GM19023 (cell line): ENCODE data around the gene TRDMT1.

Experiments
- ATAC-seq: cut with Tn5 transposase; IDR thresholded peaks from one replicate; pipeline ENCODE4 v1.9.1; 2021; ENCODE audit warnings: mild to moderate bottlenecking, moderate library complexity; ENCODE audit not compliant: unreplicated experiment

TRDMT1 gene, protein sequence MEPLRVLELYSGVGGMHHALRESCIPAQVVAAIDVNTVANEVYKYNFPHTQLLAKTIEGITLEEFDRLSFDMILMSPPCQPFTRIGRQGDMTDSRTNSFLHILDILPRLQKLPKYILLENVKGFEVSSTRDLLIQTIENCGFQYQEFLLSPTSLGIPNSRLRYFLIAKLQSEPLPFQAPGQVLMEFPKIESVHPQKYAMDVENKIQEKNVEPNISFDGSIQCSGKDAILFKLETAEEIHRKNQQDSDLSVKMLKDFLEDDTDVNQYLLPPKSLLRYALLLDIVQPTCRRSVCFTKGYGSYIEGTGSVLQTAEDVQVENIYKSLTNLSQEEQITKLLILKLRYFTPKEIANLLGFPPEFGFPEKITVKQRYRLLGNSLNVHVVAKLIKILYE

GRCh38 chr10:17200912-17201793 lies at the start of gene TRDMT1:
TSS of gene TRDMT1 (minus strand) at chr10:17201672. CDS start at chr10:17201634, 38 bp downstream.
- peak; percentile 99 for ATAC-seq

DNA sequence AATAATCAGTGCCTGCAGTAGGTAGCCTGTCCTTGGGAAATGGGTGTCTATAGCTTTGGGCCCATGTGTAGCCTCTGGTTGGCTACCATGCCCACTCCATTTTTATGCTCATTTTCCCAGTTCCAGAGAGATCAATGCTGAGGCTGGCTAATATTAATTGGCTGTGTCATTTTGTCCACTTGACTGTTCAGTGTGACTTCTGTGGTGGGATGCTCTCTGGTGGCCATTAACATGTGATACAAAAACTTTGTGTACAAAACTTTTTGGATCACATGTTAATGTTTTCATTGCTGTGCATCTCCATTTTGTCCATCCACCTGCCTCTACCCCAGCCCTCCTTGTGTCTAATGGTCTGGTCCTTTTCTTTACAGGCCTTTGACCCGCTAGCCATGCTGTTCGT lies 49.3 kb upstream of the TRDMT1 start:
- no peak for ATAC-seq

DNA sequence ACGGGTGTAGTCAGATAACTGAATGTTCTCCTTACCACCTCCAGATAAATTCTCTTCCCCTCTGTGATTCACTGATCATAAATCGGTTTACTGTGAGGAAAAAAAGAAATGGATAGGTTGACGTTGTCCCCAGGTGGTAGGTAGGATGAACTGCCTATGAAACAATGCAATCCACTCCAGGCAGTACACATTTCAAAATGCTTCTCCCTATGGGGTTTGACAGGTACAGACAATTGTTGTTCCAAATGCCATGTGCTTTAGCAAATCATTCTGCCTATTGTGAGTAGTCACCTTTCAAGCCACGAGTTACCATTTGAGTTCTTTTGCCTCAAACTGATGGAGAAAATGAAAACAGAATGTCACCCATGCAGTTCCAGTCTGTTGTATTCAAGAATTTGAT lies 48.3 kb upstream of the TRDMT1 start:
- ATAC-seq = no peak

- no peak for ATAC-seq
Observed at GRCh38 chr10:17248964-17249363, 47.5 kb upstream of the TRDMT1 start.

DNA sequence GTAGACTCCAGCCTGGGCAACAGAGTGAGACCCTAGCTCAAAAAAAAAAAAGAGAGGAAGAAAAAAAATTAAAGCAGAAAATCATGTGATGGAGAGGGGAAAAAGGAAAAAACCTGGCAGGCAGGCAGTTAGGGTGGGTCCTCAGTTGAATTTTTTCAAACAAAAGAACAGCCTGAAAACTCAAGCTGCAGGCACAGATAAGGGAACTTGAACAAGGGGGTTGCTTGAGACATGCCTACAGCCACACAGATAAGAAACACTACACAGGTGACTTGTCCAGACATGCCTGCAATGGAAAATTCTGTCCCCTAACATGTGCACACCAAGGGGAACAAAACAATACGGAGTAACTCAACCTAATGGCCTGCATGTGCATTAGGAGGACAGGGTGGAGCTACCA lies 45.7 kb upstream of the TRDMT1 start:
- no peak for ATAC-seq

DNA sequence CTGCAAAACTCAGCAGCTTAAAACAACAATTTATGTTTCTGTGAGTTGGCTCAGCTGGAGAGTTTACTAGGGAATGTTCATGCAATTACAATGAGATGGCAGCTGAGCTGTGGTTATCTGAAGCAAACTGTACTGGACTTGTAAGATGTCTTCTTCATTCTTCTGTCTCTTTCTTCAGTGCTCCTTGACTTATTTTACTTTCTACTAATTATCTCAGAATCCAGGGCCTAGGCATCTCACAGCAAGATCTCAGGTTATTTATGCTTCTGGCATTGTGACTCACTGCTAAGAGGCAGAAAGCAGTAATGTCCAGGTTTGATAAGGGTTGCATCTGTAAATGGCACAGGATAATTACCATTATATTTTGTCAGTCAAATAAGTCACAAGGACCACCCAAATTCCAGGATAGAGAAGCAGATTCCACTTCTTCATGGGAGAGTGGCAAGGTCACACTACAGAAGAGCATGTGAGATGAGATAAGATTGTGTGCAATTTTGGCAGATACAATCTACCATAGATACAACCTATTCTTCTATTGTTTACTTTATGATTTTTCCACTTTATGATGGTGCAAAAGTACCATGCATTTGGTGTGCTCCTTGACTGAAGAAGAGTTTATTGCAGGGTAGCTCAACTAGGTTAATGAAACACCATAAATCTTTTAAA lies 43.4 kb upstream of the TRDMT1 start:
- ATAC-seq = no peak

- no peak for ATAC-seq
Observed at GRCh38 chr10:17241611-17242333, 40.3 kb upstream of the TRDMT1 start.

DNA sequence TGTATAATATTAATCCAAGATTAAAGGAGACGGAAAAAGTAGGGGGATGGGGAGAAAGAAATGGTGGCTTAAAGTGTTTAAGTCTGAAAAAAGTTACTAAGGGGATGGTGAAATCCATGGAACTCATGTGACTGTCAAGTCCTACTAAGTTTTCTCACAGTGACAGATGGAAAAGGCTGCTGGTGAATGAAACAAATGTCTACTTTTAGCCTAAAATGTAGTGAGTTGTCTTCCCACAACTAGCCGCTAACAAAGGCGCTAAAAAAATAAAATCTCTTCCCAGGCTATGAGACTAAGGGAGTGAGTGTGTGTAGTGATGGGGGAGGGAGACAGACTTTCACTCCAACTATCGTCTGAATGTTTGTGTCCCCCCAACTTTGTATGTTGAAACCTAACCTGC lies 39.1 kb upstream of the TRDMT1 start:
- ATAC-seq = no peak

DNA sequence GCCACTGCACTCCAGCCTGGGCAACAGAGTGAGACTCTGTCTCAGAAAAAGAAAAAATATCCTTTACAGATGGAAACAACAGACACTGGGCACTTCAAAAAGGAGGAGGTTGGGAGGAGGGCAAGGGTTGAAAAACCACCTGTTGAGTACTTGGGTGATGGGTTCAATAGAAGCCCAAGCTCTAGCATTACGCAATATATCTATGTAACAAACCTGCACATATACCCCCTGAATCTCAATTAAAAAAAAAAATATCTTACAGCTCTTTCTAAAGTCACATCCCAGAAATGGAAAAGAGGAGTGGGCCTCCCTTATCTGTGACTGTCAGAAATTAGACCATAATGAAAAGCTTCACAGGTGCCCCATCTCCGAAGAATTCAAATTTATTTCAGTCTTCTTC lies 38.6 kb upstream of the TRDMT1 start:
- no peak for ATAC-seq

- no peak for ATAC-seq
Observed at GRCh38 chr10:17239345-17240085, 38.0 kb upstream of the TRDMT1 start.

GRCh38 chr10:17238445-17239291 lies 37.2 kb upstream of the TRDMT1 start:
- no peak for ATAC-seq

DNA sequence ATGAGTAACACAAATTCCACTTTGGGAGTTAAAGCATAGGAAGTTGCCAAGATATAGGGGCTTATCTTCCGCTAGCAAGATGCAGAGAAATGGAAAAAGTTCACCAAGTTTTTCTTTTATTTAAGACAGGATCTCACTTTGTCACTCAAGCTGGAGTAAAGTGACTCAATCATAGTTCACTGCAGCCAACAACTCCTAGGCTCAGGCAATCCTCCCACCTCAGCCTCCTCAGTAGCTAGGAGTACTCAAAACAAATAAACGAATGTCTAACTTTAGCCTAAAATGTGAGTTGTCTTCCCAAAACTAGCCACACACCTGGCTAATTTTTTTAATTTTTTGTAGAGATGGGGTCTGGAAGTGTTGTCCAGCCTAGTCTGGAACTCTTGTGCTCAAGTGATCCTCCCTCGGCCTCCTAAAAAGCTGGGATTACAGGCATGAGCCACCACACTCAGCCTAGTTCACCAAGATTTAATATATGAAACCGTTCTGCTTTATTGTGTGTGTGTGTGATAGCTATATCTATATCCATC lies 36.5 kb upstream of the TRDMT1 start:
- no peak for ATAC-seq

DNA sequence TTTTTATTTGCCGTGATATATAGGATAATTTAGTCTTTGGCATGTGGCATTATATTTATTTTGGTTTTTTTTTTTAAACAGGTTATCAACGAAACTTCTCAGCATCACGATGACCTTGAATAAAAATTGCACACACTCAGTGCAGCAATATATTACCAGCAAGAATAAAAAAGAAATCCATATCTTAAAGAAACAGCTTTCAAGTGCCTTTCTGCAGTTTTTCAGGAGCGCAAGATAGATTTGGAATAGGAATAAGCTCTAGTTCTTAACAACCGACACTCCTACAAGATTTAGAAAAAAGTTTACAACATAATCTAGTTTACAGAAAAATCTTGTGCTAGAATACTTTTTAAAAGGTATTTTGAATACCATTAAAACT lies 35.7 kb upstream of the TRDMT1 start:
- ATAC-seq = no peak

DNA sequence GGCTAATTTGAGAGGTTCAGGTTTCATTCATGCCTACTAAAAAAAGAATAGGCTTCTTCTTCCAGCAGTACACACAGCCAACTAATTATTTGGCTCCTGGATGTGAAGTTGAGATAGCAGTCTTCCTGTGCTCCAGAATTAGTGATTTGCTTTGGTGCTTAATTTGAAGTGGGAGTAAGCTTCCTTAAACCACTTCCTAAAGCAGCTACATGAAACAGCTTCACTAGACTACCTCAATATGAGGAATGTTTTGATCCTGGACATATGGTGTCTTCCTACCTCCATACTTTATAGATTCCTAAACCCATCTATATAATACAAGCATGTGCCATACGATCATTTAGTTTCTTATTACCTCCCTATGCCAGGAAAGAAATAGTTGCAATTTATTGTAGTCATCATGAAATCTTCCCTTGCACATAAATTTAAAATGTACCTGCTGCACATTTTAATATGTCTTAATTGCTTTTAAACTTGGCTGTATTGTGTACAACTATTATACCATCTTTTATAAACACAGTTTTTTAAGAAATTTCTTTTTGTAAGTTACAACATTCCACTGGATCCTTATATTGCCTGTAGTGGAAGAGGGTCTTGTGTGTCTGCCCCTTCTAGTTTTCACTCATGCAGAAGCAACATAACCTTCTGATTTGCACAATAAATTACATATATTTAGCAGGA lies 35.1 kb upstream of the TRDMT1 start:
- no peak for ATAC-seq

- no peak for ATAC-seq
Observed at GRCh38 chr10:17235136-17235535, 33.7 kb upstream of the TRDMT1 start.

- ATAC-seq = no peak
Observed at GRCh38 chr10:17234431-17234945, 33.0 kb upstream of the TRDMT1 start.

GRCh38 chr10:17233286-17233991 lies 32.0 kb upstream of the TRDMT1 start:
- ATAC-seq = no peak
